Body of pancreas (tissue), 4 donors: ENCODE measurements around the gene P4HB. TPM values are rescaled to one million over a fixed set of nuclear protein-coding genes. Genes with fewer than 3 reads are reported as not detected.

Experiments used
- ATAC-seq: fragments of 150-250 bp; one replicate; pipeline ENCODE4 v1.9.1; 2016
- DNase-seq, 4 donors: peaks; one replicate each; pipeline ENCODE4 v3.0.0-alpha.2; 2019
- H3K27ac ChIP-seq, 4 donors: fragments of 200-600 bp; sonication (generic); 1 replicate in 3 of 4; 2 replicates in 1 of 4; pipeline versions ENCODE4 v1.5.1 to v1.6.1; 2016 to 2019; ENCODE audit warnings: mild to moderate bottlenecking in 1 of 4, mixed read lengths in 1 of 4, moderate library complexity in 1 of 4
- H3K27me3 ChIP-seq, 2 donors: fragments of 200-600 bp; sonication (generic); one replicate each; pipeline ENCODE4 v1.6.0; 2016; ENCODE audit warnings: mild to moderate bottlenecking in 1 of 2
- H3K36me3 ChIP-seq, 2 donors: fragments of 200-600 bp; sonication (generic); replicated peaks in 1 of 2; 2 replicates each; pipeline ENCODE4 v1.5.1; 2016; ENCODE audit warnings: low read depth in 2 of 2; ENCODE audit not compliant: insufficient read depth in 1 of 2
- H3K4me1 ChIP-seq: fragments of 200-600 bp; sonication (generic); one replicate; pipeline ENCODE4 v1.6.0; 2016
- H3K4me3 ChIP-seq, 2 donors: fragments of 200-600 bp; sonication (generic); 1 replicate in 1 of 2; 2 replicates in 1 of 2; pipeline ENCODE4 v1.5.1; 2016 to 2019
- H3K9me3 ChIP-seq, 3 donors: fragments of 200-600 bp; sonication (generic); 1 replicate in 2 of 3; 2 replicates in 1 of 3; pipeline ENCODE4 v1.5.1; 2016
- CTCF ChIP-seq, 7 experiments: fragments of 450-650 bp in 4 of 7; fragments of 200-600 bp in 3 of 7; sonication (generic) in 3 of 7; IDR thresholded peaks; one replicate each; pipeline ENCODE4 v1.5.1; 2016 to 2019; ENCODE audit warnings: antibody characterized with exemption in 7 of 7
- POLR2A ChIP-seq, 3 donors: fragments of 450-650 bp; IDR thresholded peaks; one replicate each; pipeline ENCODE4 v1.6.1; 2016; ENCODE audit warnings: antibody characterized with exemption in 3 of 3, mild to moderate bottlenecking in 2 of 3
- WGBS, 2 donors: methylation state at CpG; one replicate each; pipeline ENCODE4 v1.1.5; 2017; 5-methylcytosine and 5-hydroxymethylcytosine counted together
- intact Hi-C: fragments of 100-400 bp; cut with DNase I; formaldehyde crosslinking; loops from one replicate; pipeline ENCODE4 v1.15.1; 2023
- total RNA-seq, 2 donors: library from RNA; depleted of rRNA; stranded (reverse); fragments of >200 nt; gene quantifications; one replicate each; pipeline ENCODE4 v1.1.0, GENCODE V29; 2016

The P4HB gene
- total RNA-seq, 2 donors from 2014 or later: 1,462 to 4,394 TPM

GRCh38 chr17:81825841-81826466 lies 34.4 kb downstream of the P4HB start:
- Histone ChIP-seq H3K4me3 (no peak overlapping the region), H3K27me3 (no peaks in the 10 kb centered on the region), H3K4me1 (peaks cover 36% of the 10 kb centered on the region), H3K9me3 (no peaks in the 10 kb centered on the region), H3K27ac (no peak overlapping the region), H3K36me3 (no peaks in the 10 kb centered on the region)
- no peak for DNase-seq
- intact Hi-C loops: no loop called here
- no peak for ATAC-seq
- WGBS, 2 donors: 85 to 90% methylated on average over 8 to 11 of the region's 11 CpGs
- TF ChIP-seq POLR2A (IDR thresholded peaks at IDR 0.05) (no peak), CTCF (IDR thresholded peaks at IDR 0.05) (no peak)

- ATAC-seq (no peak), DNase-seq (no peak)
- intact Hi-C loops: no loop called here
- H3K4me3 ChIP-seq: no peak overlapping the region
- H3K27me3 ChIP-seq: no peaks in the 10 kb centered on the region
- WGBS, 2 donors: 82% methylated on average over 11 of the region's 11 CpGs; no CpG with 5 or more reads in 1 of the 2 donors
- H3K4me1 ChIP-seq: peaks cover 38% of the 10 kb centered on the region
- TF ChIP-seq CTCF (IDR thresholded peaks at IDR 0.05) (no peak), POLR2A (IDR thresholded peaks at IDR 0.05) (no peak)
- no peaks in the 10 kb centered on the region for H3K9me3 ChIP-seq
- no peaks in the 10 kb centered on the region for H3K36me3 ChIP-seq
- no peak overlapping the region for H3K27ac ChIP-seq
Observed at GRCh38 chr17:81824595-81824994, 35.7 kb downstream of the P4HB start.

GRCh38 chr17:81823820-81824550 lies 36.4 kb downstream of the P4HB start:
- H3K4me1 ChIP-seq: peaks cover 38% of the 10 kb centered on the region

GRCh38 chr17:81822996-81823819 lies 37.1 kb downstream of the P4HB start:
- intact Hi-C loops: no loop called here
- ATAC-seq: no peak
- Histone ChIP-seq H3K4me1 (peaks cover 31% of the 10 kb centered on the region), H3K4me3 (no peak overlapping the region), H3K27me3 (no peaks in the 10 kb centered on the region), H3K9me3 (no peaks in the 10 kb centered on the region), H3K36me3 (no peaks in the 10 kb centered on the region), H3K27ac (peak overlapping the region in 3 of 4 donors; percentile 92 to 94 (median 94))
- no peak for DNase-seq
- TF ChIP-seq POLR2A (IDR thresholded peaks at IDR 0.05): no peak
- no peak for TF ChIP-seq CTCF (IDR thresholded peaks at IDR 0.05)
- 91 to 96% methylated on average over 9 to 30 of the region's 30 CpGs for WGBS, 2 donors

More at GRCh38 chr17:81823820-81824550, 36.4 kb downstream of the P4HB start:
- Histone ChIP-seq H3K9me3 (no peaks in the 10 kb centered on the region), H3K27ac (no peak overlapping the region), H3K4me3 (no peak overlapping the region), H3K27me3 (no peaks in the 10 kb centered on the region), H3K36me3 (no peaks in the 10 kb centered on the region)
- no peak for DNase-seq
- ATAC-seq: no peak
- intact Hi-C loops: no loop called here
- 93 to 95% methylated on average over 20 to 31 of the region's 33 CpGs for WGBS, 2 donors
- TF ChIP-seq POLR2A (IDR thresholded peaks at IDR 0.05) (no peak), CTCF (IDR thresholded peaks at IDR 0.05) (no peak)
